Epidermal melanocyte (primary cell): ENCODE results near the gene A4GALT.
A peak's percentile ranks its signal among the peaks of the same experiment; 100 is the strongest.
"Not testable (repeated sequence)": the region's sequence is repeated elsewhere in the genome, so short reads cannot be mapped to it uniquely, and the experiment has no call there.

ENCODE experiments used
- DNase-seq: peaks from one replicate; pipeline ENCODE4 v3.0.0; 2011; ENCODE audit warnings: low spot score; ENCODE audit not compliant: insufficient read length

Gene A4GALT

GRCh38 chr22:42720263-42721044, at the start of gene A4GALT:
A4GALT (minus strand) TSS chr22:42720870; CDS start chr22:42693951, 26,919 bp downstream.
- DNase-seq: no peak

GRCh38 chr22:42770448-42770726, 49.7 kb upstream of the A4GALT start:
- DNase-seq: no peak

GRCh38 chr22:42769574-42770447, 49.1 kb upstream of the A4GALT start:
- no peak for DNase-seq

GRCh38 chr22:42769238-42769573, 48.5 kb upstream of the A4GALT start:
- DNase-seq: no peak

- no peak for DNase-seq
Observed at GRCh38 chr22:42768385-42769035, 47.8 kb upstream of the A4GALT start.

- DNase-seq: peak; percentile 12
Observed at GRCh38 chr22:42766860-42767259, 46.2 kb upstream of the A4GALT start.

GRCh38 chr22:42764895-42765363, 44.3 kb upstream of the A4GALT start:
- DNase-seq: peak; percentile 9

- DNase-seq: no peak
Observed at GRCh38 chr22:42763965-42764480, 43.4 kb upstream of the A4GALT start.

GRCh38 chr22:42760806-42761565, 40.3 kb upstream of the A4GALT start:
- DNase-seq: peak; percentile 10

- DNase-seq: peak; percentile 9
Observed at GRCh38 chr22:42758931-42759629, 38.4 kb upstream of the A4GALT start.

- peak; percentile 23 for DNase-seq
Observed at GRCh38 chr22:42755553-42755952, 34.9 kb upstream of the A4GALT start.

- not testable (repeated sequence) for DNase-seq
Observed at GRCh38 chr22:42755121-42755520, 34.5 kb upstream of the A4GALT start.

- DNase-seq: peak; percentile 7
Observed at GRCh38 chr22:42754658-42755057, 34.0 kb upstream of the A4GALT start.

GRCh38 chr22:42752912-42753311, 32.2 kb upstream of the A4GALT start:
- DNase-seq: peak; percentile 16

GRCh38 chr22:42752230-42752746, 31.6 kb upstream of the A4GALT start:
- peak; percentile 12 for DNase-seq

GRCh38 chr22:42750421-42750820, 29.8 kb upstream of the A4GALT start:
- not testable (repeated sequence) for DNase-seq

- peak; percentile 14 for DNase-seq
Observed at GRCh38 chr22:42747701-42748513, 27.2 kb upstream of the A4GALT start.

- peak; percentile 5 for DNase-seq
Observed at GRCh38 chr22:42745118-42745517, 24.4 kb upstream of the A4GALT start.

- DNase-seq: peak; percentile 65
Observed at GRCh38 chr22:42743501-42743991, 22.9 kb upstream of the A4GALT start.
